ENCODE data around the gene LRRC3C.

LRRC3C gene

DNA sequence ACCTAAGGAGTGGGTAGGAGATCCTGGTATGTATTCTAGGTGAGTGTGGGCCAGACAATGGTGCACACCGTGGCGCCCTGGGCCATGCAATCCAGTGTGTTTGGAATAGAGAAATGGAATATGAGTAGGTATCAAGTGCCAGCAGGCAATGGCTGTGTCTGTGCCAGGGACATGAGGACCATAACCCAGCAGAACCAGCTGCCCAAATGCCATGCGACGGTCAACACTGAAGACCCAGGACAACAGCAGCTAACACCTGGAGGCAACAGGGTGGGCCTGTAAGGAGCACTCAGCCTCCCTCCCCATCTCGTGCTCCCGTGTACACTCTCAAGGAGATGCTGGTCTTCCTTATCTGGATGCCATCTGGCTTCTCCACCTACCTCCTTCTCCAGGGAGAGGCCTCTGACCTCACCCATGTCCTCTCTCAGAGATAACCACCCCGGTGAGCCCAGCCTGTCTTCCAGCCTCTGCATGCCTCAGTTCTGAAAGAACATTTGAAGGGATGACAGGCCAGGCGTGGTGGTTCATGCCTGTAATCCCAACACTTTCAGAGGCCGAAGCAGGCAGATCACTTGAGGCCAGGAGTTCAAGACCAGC lies 8.3 kb upstream of the LRRC3C start:
- TF ChIP-seq, protein P1, sequence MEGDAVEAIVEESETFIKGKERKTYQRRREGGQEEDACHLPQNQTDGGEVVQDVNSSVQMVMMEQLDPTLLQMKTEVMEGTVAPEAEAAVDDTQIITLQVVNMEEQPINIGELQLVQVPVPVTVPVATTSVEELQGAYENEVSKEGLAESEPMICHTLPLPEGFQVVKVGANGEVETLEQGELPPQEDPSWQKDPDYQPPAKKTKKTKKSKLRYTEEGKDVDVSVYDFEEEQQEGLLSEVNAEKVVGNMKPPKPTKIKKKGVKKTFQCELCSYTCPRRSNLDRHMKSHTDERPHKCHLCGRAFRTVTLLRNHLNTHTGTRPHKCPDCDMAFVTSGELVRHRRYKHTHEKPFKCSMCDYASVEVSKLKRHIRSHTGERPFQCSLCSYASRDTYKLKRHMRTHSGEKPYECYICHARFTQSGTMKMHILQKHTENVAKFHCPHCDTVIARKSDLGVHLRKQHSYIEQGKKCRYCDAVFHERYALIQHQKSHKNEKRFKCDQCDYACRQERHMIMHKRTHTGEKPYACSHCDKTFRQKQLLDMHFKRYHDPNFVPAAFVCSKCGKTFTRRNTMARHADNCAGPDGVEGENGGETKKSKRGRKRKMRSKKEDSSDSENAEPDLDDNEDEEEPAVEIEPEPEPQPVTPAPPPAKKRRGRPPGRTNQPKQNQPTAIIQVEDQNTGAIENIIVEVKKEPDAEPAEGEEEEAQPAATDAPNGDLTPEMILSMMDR (IDR thresholded peaks at IDR 0.05; ENCODE audit: control insufficient read depth, extremely low read depth, insufficient read depth), result no peak
- no peak overlapping the region for H3K4me3 ChIP-seq (ENCODE audit: low read depth, low read length)
- no peak for DNase-seq (ENCODE audit: low read depth)

DNA sequence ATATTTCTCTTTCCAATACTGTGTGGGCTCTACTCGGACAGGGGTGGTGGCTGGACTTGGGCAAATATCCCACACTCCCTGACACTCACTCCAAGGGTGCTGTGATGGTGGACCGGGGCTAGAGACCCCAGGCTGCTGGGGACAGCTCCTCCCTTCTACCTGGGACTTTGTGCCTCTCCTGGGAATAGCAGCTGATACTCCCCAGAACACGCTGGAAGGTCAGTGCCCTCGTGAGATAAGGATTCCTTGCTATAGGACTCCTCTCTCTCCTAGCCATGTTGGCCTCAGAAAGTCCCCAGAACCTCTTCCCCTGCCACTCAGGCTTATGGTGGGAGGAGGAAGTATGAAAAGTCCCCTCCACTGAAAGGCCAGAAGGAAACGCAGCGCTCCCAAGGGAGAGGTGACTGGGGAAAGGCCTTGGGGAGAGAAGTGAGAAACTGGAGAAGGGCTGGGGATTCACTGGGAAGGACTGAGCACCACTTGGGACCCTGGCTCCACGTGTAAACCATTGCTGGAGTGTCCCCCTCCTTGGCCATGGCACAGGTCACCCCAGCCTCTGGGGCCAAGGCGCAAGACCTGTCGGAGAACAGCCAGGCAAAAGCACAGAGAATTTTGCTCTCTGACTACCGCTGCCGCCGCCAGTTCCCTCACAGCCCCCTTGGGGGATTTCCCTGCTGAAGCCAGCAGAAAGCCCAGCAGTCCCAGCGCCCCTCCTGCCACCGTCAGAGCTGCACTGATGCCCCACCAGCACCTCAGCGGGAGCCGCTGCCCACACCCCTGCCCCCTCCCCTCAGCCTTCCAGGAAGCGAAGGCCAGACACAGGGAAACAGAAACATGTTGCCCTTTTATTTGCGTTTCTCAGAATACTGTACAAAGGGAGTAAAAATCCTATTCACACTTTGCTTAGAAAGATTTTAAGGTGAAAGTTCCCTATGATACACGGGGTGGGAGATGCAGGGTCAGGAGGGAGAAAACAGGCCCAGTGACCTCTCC lies 7.0 kb upstream of the LRRC3C start:
- TF ChIP-seq, protein P1 (IDR thresholded peaks at IDR 0.05; ENCODE audit: control insufficient read depth, extremely low read depth, insufficient read depth), result no peak
- DNase-seq (ENCODE audit: low read depth), result no peak
- H3K4me3 ChIP-seq (ENCODE audit: low read depth, low read length), result no peak overlapping the region

DNA sequence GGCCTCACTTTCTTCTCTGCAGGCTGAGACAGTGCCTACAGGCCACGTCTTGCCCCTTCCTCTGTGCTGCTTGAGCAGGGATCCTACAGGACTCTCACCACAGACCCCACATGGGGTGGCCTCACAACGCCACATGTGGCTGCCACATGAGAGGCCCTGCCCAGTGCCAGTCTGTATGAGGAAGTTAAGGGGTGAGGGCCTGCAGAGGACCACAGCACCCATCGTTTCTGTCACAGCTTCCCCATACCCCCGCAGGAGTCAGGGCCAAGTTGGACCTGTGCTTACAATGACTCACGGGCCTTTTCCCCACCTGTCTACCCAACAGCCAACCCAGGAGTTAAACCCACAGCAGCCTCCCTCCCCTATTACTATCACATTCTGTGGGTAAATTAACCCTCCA lies 6.2 kb upstream of the LRRC3C start:
- no peak for DNase-seq (ENCODE audit: low read depth)
- TF ChIP-seq, protein P1 (IDR thresholded peaks at IDR 0.05; ENCODE audit: control insufficient read depth, extremely low read depth, insufficient read depth), result no peak
- H3K4me3 ChIP-seq (ENCODE audit: low read depth, low read length), result no peak overlapping the region

DNA sequence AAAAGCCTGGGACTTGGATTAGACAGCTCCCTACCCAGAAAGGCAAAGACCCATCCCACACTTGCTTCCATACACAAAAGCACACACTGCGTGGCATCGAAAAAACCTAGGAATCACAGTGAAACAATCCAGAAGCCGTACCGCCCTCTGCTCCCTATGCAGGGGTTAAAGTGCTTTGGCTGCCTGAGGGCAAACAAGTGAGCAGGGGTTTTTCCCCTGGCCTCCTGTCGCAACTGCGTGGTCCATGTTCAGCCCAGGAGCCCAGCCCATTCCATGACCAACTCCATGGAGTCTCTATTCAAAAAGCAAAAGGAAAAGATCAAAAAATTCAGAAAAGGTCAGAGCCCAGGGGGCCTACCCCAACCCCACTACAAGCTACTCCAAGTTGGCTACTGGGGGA lies 5.5 kb upstream of the LRRC3C start:
- DNase-seq (ENCODE audit: low read depth), result no peak
- H3K4me3 ChIP-seq (ENCODE audit: low read depth, low read length), result no peak overlapping the region
- TF ChIP-seq, protein P1 (IDR thresholded peaks at IDR 0.05; ENCODE audit: control insufficient read depth, extremely low read depth, insufficient read depth), result no peak

DNA sequence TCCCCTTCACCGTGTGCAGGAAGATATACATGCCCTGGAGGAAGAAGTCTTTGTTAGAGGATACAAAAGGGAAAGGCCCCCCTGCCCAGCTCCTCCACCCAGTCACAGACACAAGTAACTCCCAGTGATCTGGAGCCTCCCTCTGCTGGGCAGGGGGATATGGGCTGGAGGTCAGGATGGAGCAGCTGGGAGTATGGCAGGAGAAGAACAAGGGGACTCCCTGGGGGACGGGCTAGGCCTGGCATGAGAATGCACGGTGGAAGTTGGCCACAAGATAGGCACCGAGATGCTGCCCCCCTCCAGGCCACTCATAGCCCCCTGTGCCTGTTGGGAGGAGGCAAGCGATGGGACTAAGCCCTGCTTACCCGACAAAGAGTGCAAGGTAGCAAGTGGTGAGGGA lies 4.3 kb upstream of the LRRC3C start:
- TF ChIP-seq, protein P1 (IDR thresholded peaks at IDR 0.05; ENCODE audit: control insufficient read depth, extremely low read depth, insufficient read depth), result no peak
- DNase-seq (ENCODE audit: low read depth), result no peak
- no peak overlapping the region for H3K4me3 ChIP-seq (ENCODE audit: low read depth, low read length)

DNA sequence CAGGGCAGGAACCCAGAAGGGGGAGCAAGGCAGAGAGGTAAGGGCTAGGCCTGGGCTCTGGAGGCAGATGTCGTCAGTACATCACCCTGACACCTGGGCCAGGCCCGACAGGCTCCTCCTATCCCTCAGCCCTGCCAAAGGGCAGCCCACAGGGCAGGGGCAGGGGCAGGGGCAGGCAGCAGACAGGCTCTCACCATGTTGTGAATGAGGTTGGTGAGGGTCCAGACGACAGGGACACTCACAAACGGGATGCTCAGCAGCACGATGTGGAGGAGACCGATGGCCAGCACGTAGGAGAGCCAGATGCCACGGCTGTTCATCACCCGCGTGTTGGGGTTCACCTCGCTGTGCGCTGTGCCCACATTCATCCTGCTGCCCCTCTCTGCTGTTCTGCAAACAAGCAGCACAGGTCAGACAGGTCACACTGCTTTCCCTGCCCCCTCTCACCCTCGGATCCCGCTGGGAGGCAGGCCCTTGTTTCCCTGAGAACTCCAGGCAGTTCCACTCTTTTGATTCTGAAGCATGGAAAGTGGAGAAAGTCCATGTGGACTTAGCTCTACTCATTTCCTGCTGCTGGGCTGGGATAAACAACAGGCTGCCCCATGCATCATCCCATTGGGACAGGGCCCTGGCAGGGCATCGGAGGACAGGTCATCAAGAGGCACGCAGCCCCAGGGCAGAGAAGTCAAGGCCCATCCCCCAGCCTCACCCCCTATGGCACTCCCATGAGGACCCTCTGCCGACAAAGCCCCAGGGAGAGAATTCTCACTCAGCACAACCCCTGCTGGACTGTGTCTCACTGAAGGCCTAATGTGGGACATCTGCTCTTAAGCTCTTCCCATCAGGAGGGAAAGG lies 3.5 kb upstream of the LRRC3C start:
- no peak overlapping the region for H3K4me3 ChIP-seq (ENCODE audit: low read depth, low read length)
- TF ChIP-seq, protein P1 (IDR thresholded peaks at IDR 0.05; ENCODE audit: control insufficient read depth, extremely low read depth, insufficient read depth), result no peak
- DNase-seq (ENCODE audit: low read depth), result no peak
